DOHH2 (cell line): Measurements from ENCODE around the gene FYCO1.

Source experiments
- H3F3A ChIP-seq: fragments of 200-600 bp; sonication (generic), shearing (Covaris generic); 2 replicates; pipeline ENCODE4 v1.6.0; 2016; ENCODE audit warnings: antibody characterized with exemption, mild to moderate bottlenecking; ENCODE audit not compliant: control insufficient read depth, insufficient read depth
- H3K27ac ChIP-seq: fragments of 200-600 bp; sonication (generic); 2 replicates; pipeline ENCODE4 v1.5.1; 2014; ENCODE audit warnings: low read depth, mild to moderate bottlenecking, low read length, moderate library complexity
- H3K27me3 ChIP-seq: fragments of 200-600 bp; sonication (generic); 2 replicates; pipeline ENCODE4 v1.6.1; 2014; ENCODE audit warnings: mild to moderate bottlenecking, low read length, mixed read lengths; ENCODE audit not compliant: control insufficient read depth
- H3K36me3 ChIP-seq: fragments of 200-600 bp; sonication (generic); 2 replicates; pipeline ENCODE4 v1.6.1; 2014; ENCODE audit warnings: mild to moderate bottlenecking, low read length, moderate library complexity, mixed read lengths; ENCODE audit not compliant: control insufficient read depth
- H3K4me1 ChIP-seq: fragments of 200-600 bp; sonication (generic); 2 replicates; pipeline ENCODE4 v1.6.1; 2014; ENCODE audit warnings: mild to moderate bottlenecking, low read length, mixed read lengths; ENCODE audit not compliant: control insufficient read depth
- H3K4me2 ChIP-seq: fragments of 200-600 bp; sonication (generic); 2 replicates; pipeline ENCODE4 v1.6.0; 2014; ENCODE audit warnings: mild to moderate bottlenecking, low read length, moderate library complexity
- H3K4me3 ChIP-seq: fragments of 200-600 bp; sonication (generic); 2 replicates; pipeline ENCODE4 v1.5.1; 2014; ENCODE audit warnings: mild to moderate bottlenecking, low read length, mixed read lengths
- H3K79me2 ChIP-seq: fragments of 200-600 bp; sonication (generic); 2 replicates; pipeline ENCODE4 v1.6.1; 2014; ENCODE audit warnings: mild to moderate bottlenecking, low read length, mixed read lengths; ENCODE audit not compliant: control insufficient read depth
- H3K9me2 ChIP-seq: fragments of 200-600 bp; sonication (generic); replicated peaks from 2 replicates; pipeline ENCODE4 v1.6.1; 2014; ENCODE audit warnings: mild to moderate bottlenecking, low read length, mixed read lengths; ENCODE audit not compliant: control insufficient read depth
- H3K9me3 ChIP-seq: fragments of 200-600 bp; sonication (generic); 2 replicates; pipeline ENCODE4 v1.6.1; 2014; ENCODE audit warnings: antibody characterized with exemption, low read length, mixed read lengths; ENCODE audit not compliant: control insufficient read depth, insufficient read depth
- H4K20me1 ChIP-seq: fragments of 200-600 bp; sonication (generic); 2 replicates; pipeline ENCODE4 v1.6.0; 2014; ENCODE audit warnings: low read depth, mild to moderate bottlenecking, antibody characterized with exemption, low read length, moderate library complexity; ENCODE audit not compliant: control insufficient read depth, insufficient read depth
- CTCF ChIP-seq: fragments of 200-600 bp; sonication (generic); IDR thresholded peaks from one replicate; pipeline ENCODE4 v1.5.1; 2014; ENCODE audit warnings: antibody characterized with exemption, mild to moderate bottlenecking, low read depth, low read length; ENCODE audit not compliant: poor library complexity, severe bottlenecking
- EZH2phosphoT487 ChIP-seq: fragments of 200-600 bp; sonication (generic); IDR thresholded peaks from 2 replicates; pipeline ENCODE4 v1.6.1; 2017; ENCODE audit warnings: borderline replicate concordance, mild to moderate bottlenecking, antibody characterized with exemption, low read length, moderate library complexity, mixed read lengths

Gene FYCO1

GRCh38 chr3:45880725-45881077 lies 114.9 kb downstream of the FYCO1 start:
- TF ChIP-seq CTCF (no peak), EZH2phosphoT487 (no peak)
- no peaks in the 10 kb centered on the region for H3F3A ChIP-seq
- H3K4me2 ChIP-seq, result no peak overlapping the region
- peaks cover 25% of the 10 kb centered on the region for H3K27me3 ChIP-seq
- no peaks in the 10 kb centered on the region for H3K4me1 ChIP-seq
- no peak overlapping the region for H3K27ac ChIP-seq
- no peaks in the 10 kb centered on the region for H4K20me1 ChIP-seq
- no peak overlapping the region for H3K4me3 ChIP-seq
- H3K79me2 ChIP-seq, result no peaks in the 10 kb centered on the region
- no peaks in the 10 kb centered on the region for H3K9me3 ChIP-seq
- no peaks in the 10 kb centered on the region for H3K9me2 ChIP-seq
- H3K36me3 ChIP-seq, result no peaks in the 10 kb centered on the region

GRCh38 chr3:45878124-45878523 lies 117.5 kb downstream of the FYCO1 start:
- no peak overlapping the region for H3K4me2 ChIP-seq
- H3K4me1 ChIP-seq, result no peaks in the 10 kb centered on the region
- H3K9me2 ChIP-seq, result no peaks in the 10 kb centered on the region
- no peaks in the 10 kb centered on the region for H3F3A ChIP-seq
- peaks cover 11% of the 10 kb centered on the region for H3K27me3 ChIP-seq
- H3K9me3 ChIP-seq, result no peaks in the 10 kb centered on the region
- H3K4me3 ChIP-seq, result no peak overlapping the region
- H4K20me1 ChIP-seq, result no peaks in the 10 kb centered on the region
- H3K27ac ChIP-seq, result no peak overlapping the region
- no peaks in the 10 kb centered on the region for H3K79me2 ChIP-seq
- no peaks in the 10 kb centered on the region for H3K36me3 ChIP-seq
- TF ChIP-seq CTCF, result no peak
- no peak for TF ChIP-seq EZH2phosphoT487

GRCh38 chr3:45874677-45875346 lies 120.8 kb downstream of the FYCO1 start:
- no peak overlapping the region for H3K27ac ChIP-seq
- no peaks in the 10 kb centered on the region for H3K9me2 ChIP-seq
- H3F3A ChIP-seq, result no peaks in the 10 kb centered on the region
- H3K36me3 ChIP-seq, result no peaks in the 10 kb centered on the region
- TF ChIP-seq CTCF (no peak), EZH2phosphoT487 (no peak)
- no peaks in the 10 kb centered on the region for H4K20me1 ChIP-seq
- H3K4me2 ChIP-seq, result no peak overlapping the region
- H3K27me3 ChIP-seq, result peaks cover 11% of the 10 kb centered on the region
- H3K79me2 ChIP-seq, result no peaks in the 10 kb centered on the region
- no peaks in the 10 kb centered on the region for H3K4me1 ChIP-seq
- no peak overlapping the region for H3K4me3 ChIP-seq
- H3K9me3 ChIP-seq, result no peaks in the 10 kb centered on the region
